ENCODE results near the gene AWAT2. TPM values are rescaled to one million over a fixed set of nuclear protein-coding genes. Genes with fewer than 3 reads are reported as not detected.
"Not testable (repeated sequence)": the region's sequence is repeated elsewhere in the genome, so short reads cannot be mapped to it uniquely, and the experiment has no call there.

Gene AWAT2
- total RNA-seq, 1 donor from 2014 or later, result not detected

GRCh38 chrX:70001269-70001668, 48.5 kb downstream of the AWAT2 start:
- Histone ChIP-seq H3K27ac (no peak overlapping the region), H3K36me3 (no peaks in the 10 kb centered on the region), H3K4me1 (no peaks in the 10 kb centered on the region), H3K9me3 (no peaks in the 10 kb centered on the region), H3K4me3 (no peak overlapping the region), H3K27me3 (no peaks in the 10 kb centered on the region)
- no peak for DNase-seq (ENCODE audit: extremely low spot score in 2 of 2)
- intact Hi-C loops (cut with DNase I), result no loop called here
- TF ChIP-seq POLR2A (IDR thresholded peaks at IDR 0.05) (no peak), POLR2AphosphoS5 (IDR thresholded peaks at IDR 0.05; ENCODE audit: insufficient read depth in 1 of 2, low read depth in 1 of 2) (no peak)
- TF ChIP-seq, protein P1, sequence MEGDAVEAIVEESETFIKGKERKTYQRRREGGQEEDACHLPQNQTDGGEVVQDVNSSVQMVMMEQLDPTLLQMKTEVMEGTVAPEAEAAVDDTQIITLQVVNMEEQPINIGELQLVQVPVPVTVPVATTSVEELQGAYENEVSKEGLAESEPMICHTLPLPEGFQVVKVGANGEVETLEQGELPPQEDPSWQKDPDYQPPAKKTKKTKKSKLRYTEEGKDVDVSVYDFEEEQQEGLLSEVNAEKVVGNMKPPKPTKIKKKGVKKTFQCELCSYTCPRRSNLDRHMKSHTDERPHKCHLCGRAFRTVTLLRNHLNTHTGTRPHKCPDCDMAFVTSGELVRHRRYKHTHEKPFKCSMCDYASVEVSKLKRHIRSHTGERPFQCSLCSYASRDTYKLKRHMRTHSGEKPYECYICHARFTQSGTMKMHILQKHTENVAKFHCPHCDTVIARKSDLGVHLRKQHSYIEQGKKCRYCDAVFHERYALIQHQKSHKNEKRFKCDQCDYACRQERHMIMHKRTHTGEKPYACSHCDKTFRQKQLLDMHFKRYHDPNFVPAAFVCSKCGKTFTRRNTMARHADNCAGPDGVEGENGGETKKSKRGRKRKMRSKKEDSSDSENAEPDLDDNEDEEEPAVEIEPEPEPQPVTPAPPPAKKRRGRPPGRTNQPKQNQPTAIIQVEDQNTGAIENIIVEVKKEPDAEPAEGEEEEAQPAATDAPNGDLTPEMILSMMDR (IDR thresholded peaks at IDR 0.05), result no peak

DNA sequence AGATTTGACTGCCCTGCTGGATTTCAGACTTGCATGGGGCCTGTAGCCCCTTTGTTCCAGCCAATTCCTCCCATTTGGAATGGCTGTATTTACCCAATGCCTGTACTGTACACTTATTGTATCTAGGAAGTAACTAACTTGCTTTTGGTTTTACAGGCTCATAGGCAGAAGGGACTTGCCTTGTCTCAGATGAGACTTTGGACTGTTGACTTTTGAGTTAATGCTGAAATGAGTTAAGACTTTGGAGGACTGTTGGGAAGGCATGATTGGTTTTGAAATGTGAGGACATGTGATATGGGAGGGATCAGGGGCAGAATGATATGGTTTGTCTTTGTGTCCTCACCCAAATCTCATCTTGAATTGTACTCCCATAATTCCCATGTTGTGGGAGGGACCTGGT, 51.4 kb downstream of the AWAT2 start:
- H3K27ac ChIP-seq; H3K4me1 ChIP-seq; H3K36me3 ChIP-seq; H3K4me3 ChIP-seq; DNase-seq (ENCODE audit: extremely low spot score in 2 of 2); intact Hi-C loops (cut with DNase I); H3K27me3 ChIP-seq; H3K9me3 ChIP-seq: not testable (repeated sequence)

GRCh38 chrX:69996113-69996468, 53.6 kb downstream of the AWAT2 start:
- Histone ChIP-seq H3K9me3 (no peaks in the 10 kb centered on the region), H3K27ac (no peak overlapping the region), H3K4me3 (no peak overlapping the region), H3K27me3 (no peaks in the 10 kb centered on the region), H3K36me3 (no peaks in the 10 kb centered on the region), H3K4me1 (no peaks in the 10 kb centered on the region)
- intact Hi-C loops (cut with DNase I), result no loop called here
- no peak for DNase-seq (ENCODE audit: extremely low spot score in 2 of 2)
- TF ChIP-seq POLR2A (IDR thresholded peaks at IDR 0.05) (no peak), POLR2AphosphoS5 (IDR thresholded peaks at IDR 0.05; ENCODE audit: insufficient read depth in 1 of 2, low read depth in 1 of 2) (no peak)
- TF ChIP-seq, protein P1 (IDR thresholded peaks at IDR 0.05), result no peak

GRCh38 chrX:69995362-69996112, 54.2 kb downstream of the AWAT2 start:
- Histone ChIP-seq H3K27ac (no peak overlapping the region), H3K4me1 (no peaks in the 10 kb centered on the region), H3K27me3 (no peaks in the 10 kb centered on the region), H3K4me3 (no peak overlapping the region), H3K36me3 (no peaks in the 10 kb centered on the region), H3K9me3 (no peaks in the 10 kb centered on the region)
- TF ChIP-seq POLR2AphosphoS5 (IDR thresholded peaks at IDR 0.05; ENCODE audit: insufficient read depth in 1 of 2, low read depth in 1 of 2) (no peak), POLR2A (IDR thresholded peaks at IDR 0.05) (no peak)
- TF ChIP-seq, protein P1 (IDR thresholded peaks at IDR 0.05), result no peak
- DNase-seq (ENCODE audit: extremely low spot score in 2 of 2), result no peak
- intact Hi-C loops (cut with DNase I), result no loop called here

DNA sequence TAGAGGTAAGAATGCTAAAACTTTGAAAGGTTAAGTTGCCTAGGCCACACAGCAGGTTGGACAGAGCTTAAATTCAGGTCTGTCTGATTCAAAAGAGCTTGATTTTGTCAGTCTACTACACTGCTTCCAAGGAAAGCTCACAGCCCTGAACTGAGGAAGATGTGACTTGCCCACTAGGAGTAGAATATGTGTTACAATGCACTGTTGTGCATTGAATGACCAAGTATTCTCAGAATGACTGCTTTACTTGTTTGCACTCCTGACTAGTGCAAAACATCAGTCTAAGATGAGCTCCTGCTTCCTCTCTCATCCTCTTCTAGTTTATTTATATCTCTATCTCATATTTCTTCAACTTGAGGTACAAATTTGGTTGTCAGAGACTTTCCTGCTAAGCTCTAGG, 56.2 kb downstream of the AWAT2 start:
- intact Hi-C loops (cut with DNase I), result loop anchor here (5.0 kb wide), 1 partner anchor 256 kb away; no protein-coding TSS in a partner anchor
- TF ChIP-seq, protein P1 (IDR thresholded peaks at IDR 0.05), result no peak
- TF ChIP-seq POLR2A (IDR thresholded peaks at IDR 0.05) (no peak), POLR2AphosphoS5 (IDR thresholded peaks at IDR 0.05; ENCODE audit: insufficient read depth in 1 of 2, low read depth in 1 of 2) (no peak)
- no peak overlapping the region for H3K27ac ChIP-seq
- no peaks in the 10 kb centered on the region for H3K4me1 ChIP-seq
- H3K4me3 ChIP-seq, result no peak overlapping the region
- H3K36me3 ChIP-seq, result no peaks in the 10 kb centered on the region
- DNase-seq (ENCODE audit: extremely low spot score in 2 of 2), result no peak
- no peaks in the 10 kb centered on the region for H3K9me3 ChIP-seq
- no peaks in the 10 kb centered on the region for H3K27me3 ChIP-seq
